ENCODE measurements around the gene GALR2. TPM values are rescaled to one million over a fixed set of nuclear protein-coding genes. Genes with fewer than 3 reads are reported as not detected.

Gene GALR2
- total RNA-seq, 1 donor from 2014 or later, result not detected

DNA sequence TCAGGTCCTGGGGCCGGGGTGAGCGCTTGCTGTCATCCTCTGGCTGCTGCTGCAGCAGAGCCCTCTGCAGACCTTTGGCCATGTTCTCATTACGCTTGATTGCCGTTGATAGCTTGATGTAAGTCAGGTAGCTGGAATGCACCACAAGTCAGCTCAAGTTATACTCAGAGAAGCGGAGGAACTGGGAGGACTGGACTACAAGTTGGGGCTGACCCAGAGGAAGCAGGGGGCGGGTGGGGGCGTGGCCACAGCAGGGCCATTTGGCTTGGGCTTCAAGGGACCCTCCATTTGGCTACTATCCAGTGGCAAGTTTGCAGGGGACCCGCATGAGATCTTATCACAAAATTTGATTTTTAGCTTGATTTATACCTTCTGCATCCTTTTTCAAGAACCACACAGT is 28.5 kb upstream of the GALR2 start:
- DNase-seq (ENCODE audit: low spot score), result no peak
- Mint-ChIP-seq H3K4me3 (ENCODE audit: unreplicated experiment) (no peak overlapping the region), H3K27ac (ENCODE audit: unreplicated experiment) (no peak overlapping the region), H3K36me3 (ENCODE audit: low read depth, unreplicated experiment) (peaks cover 65% of the 10 kb centered on the region), H3K4me1 (ENCODE audit: unreplicated experiment) (no peaks in the 10 kb centered on the region), H3K9me3 (ENCODE audit: unreplicated experiment) (no peaks in the 10 kb centered on the region), H3K27me3 (ENCODE audit: unreplicated experiment) (no peaks in the 10 kb centered on the region)
- TF ChIP-seq, protein P1, sequence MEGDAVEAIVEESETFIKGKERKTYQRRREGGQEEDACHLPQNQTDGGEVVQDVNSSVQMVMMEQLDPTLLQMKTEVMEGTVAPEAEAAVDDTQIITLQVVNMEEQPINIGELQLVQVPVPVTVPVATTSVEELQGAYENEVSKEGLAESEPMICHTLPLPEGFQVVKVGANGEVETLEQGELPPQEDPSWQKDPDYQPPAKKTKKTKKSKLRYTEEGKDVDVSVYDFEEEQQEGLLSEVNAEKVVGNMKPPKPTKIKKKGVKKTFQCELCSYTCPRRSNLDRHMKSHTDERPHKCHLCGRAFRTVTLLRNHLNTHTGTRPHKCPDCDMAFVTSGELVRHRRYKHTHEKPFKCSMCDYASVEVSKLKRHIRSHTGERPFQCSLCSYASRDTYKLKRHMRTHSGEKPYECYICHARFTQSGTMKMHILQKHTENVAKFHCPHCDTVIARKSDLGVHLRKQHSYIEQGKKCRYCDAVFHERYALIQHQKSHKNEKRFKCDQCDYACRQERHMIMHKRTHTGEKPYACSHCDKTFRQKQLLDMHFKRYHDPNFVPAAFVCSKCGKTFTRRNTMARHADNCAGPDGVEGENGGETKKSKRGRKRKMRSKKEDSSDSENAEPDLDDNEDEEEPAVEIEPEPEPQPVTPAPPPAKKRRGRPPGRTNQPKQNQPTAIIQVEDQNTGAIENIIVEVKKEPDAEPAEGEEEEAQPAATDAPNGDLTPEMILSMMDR (IDR thresholded peaks at IDR 0.05; ENCODE audit: unreplicated experiment), result no peak

DNA sequence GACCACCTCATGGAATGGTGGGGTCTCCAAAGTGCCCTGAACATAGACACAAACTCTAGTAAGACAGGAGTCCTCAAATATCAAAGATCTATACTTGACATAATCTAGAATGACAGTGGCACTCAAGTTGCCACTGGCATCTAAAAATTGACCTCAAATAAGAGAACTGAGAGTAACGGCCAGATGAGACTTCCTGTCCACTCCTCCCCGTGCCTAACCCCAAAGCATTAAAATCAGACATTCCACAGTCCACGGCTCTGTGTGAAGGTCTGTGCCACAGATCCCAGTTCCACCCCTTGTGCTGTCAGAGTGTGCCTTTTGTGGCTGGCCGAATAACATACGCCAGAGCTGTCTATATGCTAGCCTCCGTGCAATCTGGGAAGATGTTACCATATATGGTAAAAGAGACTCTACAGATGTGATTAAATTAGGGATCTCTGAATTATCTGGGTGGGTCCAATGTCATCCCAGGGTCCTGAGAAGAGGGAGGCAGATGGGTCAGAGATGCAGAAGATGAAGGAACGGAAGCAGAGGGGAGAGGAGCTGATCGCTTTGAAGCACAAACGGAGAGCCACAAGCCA is 26.5 kb upstream of the GALR2 start:
- Mint-ChIP-seq H3K36me3 (ENCODE audit: low read depth, unreplicated experiment) (peaks cover 62% of the 10 kb centered on the region), H3K27me3 (ENCODE audit: unreplicated experiment) (no peaks in the 10 kb centered on the region), H3K9me3 (ENCODE audit: unreplicated experiment) (no peaks in the 10 kb centered on the region), H3K27ac (ENCODE audit: unreplicated experiment) (no peak overlapping the region), H3K4me1 (ENCODE audit: unreplicated experiment) (no peaks in the 10 kb centered on the region), H3K4me3 (ENCODE audit: unreplicated experiment) (no peak overlapping the region)
- TF ChIP-seq, protein P1 (IDR thresholded peaks at IDR 0.05; ENCODE audit: unreplicated experiment), result no peak
- DNase-seq (ENCODE audit: low spot score), result no peak

DNA sequence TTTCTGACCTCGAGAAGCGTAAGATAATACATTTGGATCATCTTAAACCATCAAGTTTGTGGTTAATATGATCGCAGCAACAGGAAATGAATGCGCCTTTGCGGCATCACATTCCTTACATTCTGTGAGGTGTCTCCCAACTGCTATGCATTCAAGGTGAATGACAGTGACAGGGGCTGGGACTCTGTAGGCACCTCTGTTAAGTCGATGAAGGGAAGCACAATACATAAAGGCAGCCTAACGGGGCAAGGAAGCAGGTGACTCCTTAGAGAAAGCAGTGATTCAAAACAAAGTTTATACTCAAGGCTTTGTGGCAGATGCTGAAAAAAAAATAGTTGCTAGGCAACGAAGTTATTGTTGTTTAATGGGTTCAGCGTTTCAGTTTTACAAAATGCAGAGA is 25.9 kb upstream of the GALR2 start:
- no peak for DNase-seq (ENCODE audit: low spot score)
- Mint-ChIP-seq H3K4me1 (ENCODE audit: unreplicated experiment) (no peaks in the 10 kb centered on the region), H3K9me3 (ENCODE audit: unreplicated experiment) (no peaks in the 10 kb centered on the region), H3K4me3 (ENCODE audit: unreplicated experiment) (no peak overlapping the region), H3K27me3 (ENCODE audit: unreplicated experiment) (no peaks in the 10 kb centered on the region), H3K27ac (ENCODE audit: unreplicated experiment) (no peak overlapping the region), H3K36me3 (ENCODE audit: low read depth, unreplicated experiment) (peaks cover 59% of the 10 kb centered on the region)
- TF ChIP-seq, protein P1 (IDR thresholded peaks at IDR 0.05; ENCODE audit: unreplicated experiment), result no peak

DNA sequence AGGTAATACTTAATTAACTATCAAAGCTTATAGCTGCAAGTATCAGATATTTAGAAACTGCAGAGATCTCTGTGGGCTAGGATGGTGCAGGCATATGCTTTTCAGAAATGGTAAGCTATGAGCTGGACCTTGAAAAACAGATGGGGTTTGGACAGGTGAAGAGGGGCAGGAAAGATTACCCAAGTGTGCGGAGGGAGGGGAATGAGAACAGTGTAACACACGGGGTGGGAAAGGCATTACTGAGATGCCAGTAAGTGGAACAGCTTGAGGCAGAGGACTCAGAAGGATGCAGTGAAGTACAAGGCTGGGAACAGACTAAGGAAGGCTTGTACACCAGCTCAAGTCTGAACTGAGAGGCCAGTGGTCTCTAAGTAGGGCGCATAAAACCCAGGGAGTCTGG is 25.3 kb upstream of the GALR2 start:
- H3K9me3 Mint-ChIP-seq (ENCODE audit: unreplicated experiment), result no peaks in the 10 kb centered on the region
- no peak for DNase-seq (ENCODE audit: low spot score)
- H3K36me3 Mint-ChIP-seq (ENCODE audit: low read depth, unreplicated experiment), result peaks cover 54% of the 10 kb centered on the region
- H3K4me1 Mint-ChIP-seq (ENCODE audit: unreplicated experiment), result no peaks in the 10 kb centered on the region
- no peak overlapping the region for H3K4me3 Mint-ChIP-seq (ENCODE audit: unreplicated experiment)
- H3K27me3 Mint-ChIP-seq (ENCODE audit: unreplicated experiment), result no peaks in the 10 kb centered on the region
- H3K27ac Mint-ChIP-seq (ENCODE audit: unreplicated experiment), result peak overlapping the region; percentile 6
- TF ChIP-seq, protein P1 (IDR thresholded peaks at IDR 0.05; ENCODE audit: unreplicated experiment), result no peak

DNA sequence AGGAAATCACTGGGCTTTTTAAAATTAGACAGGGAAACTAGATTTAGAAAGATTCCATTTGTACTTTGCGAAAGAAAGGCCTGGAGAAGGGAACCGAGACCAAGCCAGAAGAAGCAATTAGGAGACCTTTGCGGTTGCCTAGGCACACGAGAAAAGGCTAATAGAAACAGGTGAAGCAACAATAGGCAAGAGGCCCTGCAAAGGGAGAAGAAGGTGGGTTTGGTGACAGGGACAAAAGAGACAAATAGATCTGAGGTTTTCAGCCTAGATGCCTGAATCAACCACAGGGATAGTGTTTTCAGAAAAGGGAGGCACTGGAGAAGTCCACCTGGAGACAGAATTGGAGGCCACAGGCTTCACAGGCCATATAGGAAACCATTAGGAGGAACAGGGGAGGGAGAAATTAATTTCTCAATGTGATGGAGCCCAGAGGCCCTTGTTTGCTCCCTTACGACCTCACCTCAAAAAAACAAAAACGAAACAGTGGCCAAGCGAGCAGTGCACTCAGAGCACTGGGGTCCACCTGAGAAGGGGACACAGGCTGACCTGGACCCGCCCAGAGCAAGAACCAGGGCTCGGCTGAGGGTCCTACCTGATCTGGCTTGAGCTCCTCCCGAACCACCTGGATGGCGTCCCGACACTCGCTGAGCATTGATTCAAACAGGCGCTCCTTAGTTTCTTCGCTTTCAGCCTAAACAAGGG is 24.6 kb upstream of the GALR2 start:
- Mint-ChIP-seq H3K27ac (ENCODE audit: unreplicated experiment) (no peak overlapping the region), H3K4me1 (ENCODE audit: unreplicated experiment) (no peaks in the 10 kb centered on the region), H3K27me3 (ENCODE audit: unreplicated experiment) (no peaks in the 10 kb centered on the region), H3K4me3 (ENCODE audit: unreplicated experiment) (peak overlapping the region; percentile 24), H3K9me3 (ENCODE audit: unreplicated experiment) (no peaks in the 10 kb centered on the region), H3K36me3 (ENCODE audit: low read depth, unreplicated experiment) (peaks cover 49% of the 10 kb centered on the region)
- no peak for DNase-seq (ENCODE audit: low spot score)
- TF ChIP-seq, protein P1 (IDR thresholded peaks at IDR 0.05; ENCODE audit: unreplicated experiment), result no peak

All from endothelial cell (in vitro differentiated cells).